ENCODE results near the gene TMEM242.
"Not testable (repeated sequence)": the region's sequence is repeated elsewhere in the genome, so short reads cannot be mapped to it uniquely, and the experiment has no call there.

The TMEM242 gene

DNA sequence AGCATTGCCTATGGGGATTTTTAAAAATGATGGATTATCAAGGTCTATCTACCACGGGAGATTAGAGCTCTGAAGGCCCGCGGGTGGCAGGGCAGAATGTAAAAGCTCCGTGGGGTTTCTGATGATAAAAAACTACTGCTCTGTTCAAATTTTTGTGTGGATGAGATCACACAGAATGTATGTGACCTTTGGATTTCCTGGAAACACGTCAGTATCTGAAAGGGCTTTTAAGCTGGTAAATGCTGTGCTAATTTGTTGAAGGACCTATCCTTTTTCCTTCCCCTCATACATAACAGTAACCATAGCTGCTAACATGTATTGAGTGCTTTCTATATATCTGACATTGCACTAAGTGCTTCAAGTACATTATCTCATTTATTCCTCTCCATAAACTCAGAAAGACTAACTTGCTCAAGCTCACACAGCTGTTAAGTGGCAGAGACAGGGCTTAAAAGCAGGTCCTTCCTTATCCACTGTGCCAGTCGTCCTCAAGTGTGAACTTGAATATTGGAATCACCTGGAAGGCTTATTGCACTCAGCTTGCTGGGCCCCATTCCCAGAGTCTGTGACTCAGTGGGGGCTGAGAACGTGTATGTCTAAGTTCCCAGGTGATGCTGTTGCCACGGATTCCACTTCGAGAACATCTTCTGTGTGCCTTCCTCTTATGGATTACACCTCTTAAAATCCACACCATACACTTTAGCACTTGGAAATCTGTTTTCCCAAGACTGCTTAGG is 1.9 kb upstream of the TMEM242 start:
- in situ Hi-C loops (cut with MboI; ENCODE audit: low sequenced_read_pairs): no loop called here

DNA sequence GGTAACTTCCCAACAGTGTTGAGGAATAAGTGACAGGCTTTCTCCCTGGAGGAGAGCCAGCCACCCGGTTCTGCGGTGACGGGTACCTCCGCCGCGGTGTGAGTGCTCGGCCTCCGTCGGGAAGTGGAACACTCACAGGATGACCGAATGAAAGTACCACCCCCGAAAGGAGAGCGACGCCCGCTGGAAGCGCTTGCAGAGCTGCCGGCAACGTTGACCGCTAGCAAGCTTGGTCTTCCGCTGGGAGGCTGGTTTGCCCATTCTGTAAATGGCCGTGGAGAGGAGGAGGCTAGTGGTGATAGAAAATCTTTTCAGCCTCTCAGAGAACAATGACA is 614 bp upstream of the TMEM242 start:
- in situ Hi-C loops (cut with MboI; ENCODE audit: low sequenced_read_pairs): no loop called here

DNA sequence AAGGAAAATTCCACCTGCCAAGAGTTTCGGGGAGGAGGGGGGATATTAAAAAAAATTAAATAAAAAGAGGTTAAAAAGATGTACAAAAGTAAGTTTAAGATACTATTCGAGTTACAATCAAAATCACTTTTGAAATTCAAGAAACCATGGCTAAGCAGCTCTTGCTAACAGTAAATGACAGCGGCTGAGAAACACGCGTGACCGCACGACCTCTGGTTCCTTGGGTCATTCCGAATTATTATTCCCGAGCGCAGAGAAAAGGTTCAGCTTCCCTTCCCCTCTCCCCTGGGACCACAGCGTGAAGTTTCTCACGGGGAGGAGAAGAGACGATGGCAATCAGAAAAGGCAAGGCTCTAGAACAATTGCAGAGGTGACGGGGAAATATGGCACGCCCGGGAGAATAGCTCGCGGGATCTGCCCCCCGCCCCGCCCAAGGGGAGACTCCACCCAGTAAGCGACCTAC is 496 bp downstream of the TMEM242 start:
- in situ Hi-C loops (cut with MboI; ENCODE audit: low sequenced_read_pairs): no loop called here

GRCh38 chr6:157316871-157317814 is 6.2 kb downstream of the TMEM242 start:
- in situ Hi-C loops (cut with MboI; ENCODE audit: low sequenced_read_pairs): no loop called here

- in situ Hi-C loops (cut with MboI; ENCODE audit: low sequenced_read_pairs): no loop called here
Measured at GRCh38 chr6:157314705-157315321, 8.5 kb downstream of the TMEM242 start.

GRCh38 chr6:157313531-157314467 is 9.5 kb downstream of the TMEM242 start:
- in situ Hi-C loops (cut with MboI; ENCODE audit: low sequenced_read_pairs): no loop called here

DNA sequence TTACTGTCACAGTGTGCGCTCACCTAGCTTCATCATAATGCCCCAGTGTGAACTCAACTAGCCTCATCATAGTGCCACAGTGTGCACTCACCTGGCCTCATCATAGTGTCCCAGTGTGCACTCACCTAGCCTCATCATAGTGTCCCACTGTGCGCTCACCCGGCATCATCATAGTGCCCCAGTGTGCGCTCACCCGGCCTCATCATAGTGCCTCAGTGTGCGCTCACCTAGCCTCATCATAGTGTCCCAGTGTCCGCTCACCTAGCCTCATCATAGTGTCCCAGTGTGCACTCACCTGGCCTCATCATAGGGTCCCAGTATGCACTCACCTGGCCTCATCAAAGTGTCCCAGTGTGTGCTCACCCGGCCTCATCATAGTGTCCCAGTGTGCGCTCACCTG is 10.6 kb downstream of the TMEM242 start:
- in situ Hi-C loops (cut with MboI; ENCODE audit: low sequenced_read_pairs): no loop called here

GRCh38 chr6:157310693-157311092 is 12.6 kb downstream of the TMEM242 start:
- in situ Hi-C loops (cut with MboI; ENCODE audit: low sequenced_read_pairs): not testable (repeated sequence)

- in situ Hi-C loops (cut with MboI; ENCODE audit: low sequenced_read_pairs): no loop called here
Measured at GRCh38 chr6:157307661-157308060, 15.7 kb downstream of the TMEM242 start.

DNA sequence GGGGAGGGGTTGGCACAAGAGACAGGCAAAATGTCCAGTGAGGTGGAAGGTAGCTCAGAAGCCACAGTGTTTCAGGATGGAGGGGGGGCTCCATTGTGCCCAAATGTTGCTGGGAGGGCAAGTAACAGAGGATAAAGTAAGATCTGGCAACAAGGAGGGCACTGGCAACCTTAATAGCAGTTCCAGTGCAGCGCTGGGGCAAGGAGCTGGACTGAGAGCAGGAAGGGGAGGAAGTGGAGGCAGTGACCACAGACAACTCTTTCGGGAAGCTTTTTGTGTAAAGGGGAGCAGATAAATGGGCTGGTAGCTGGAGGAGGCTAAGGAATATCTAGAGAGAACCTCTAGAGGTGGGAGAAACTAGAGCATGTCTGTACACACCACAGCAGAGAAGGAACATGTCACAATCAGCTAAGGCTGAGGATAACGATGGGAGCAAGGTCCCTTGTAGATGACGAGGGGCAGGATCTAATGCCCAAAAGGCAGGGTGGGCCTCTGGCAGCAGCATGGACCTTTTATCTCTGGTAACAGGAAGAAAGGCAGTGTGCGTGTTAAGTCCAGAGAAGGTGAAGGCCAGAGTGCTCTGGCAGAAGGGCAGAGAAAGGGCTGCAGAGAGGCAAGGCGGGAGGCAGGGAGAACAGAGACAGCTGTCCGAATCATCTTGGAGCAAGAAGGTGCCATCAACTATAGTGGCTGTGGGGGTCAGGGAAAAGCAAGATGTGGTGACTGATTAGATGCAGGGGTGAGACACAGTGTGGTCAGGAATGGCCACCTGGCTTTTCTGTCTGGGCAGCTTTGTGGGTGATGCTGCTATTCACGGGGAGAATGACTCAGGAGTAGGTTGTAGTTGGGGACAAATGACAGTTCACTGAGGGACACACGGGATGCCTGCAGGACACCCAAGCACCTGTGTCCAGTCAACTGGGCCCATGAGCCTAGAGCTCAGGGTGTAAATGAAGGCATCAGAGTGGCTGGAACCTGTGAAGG is 17.4 kb downstream of the TMEM242 start:
- in situ Hi-C loops (cut with MboI; ENCODE audit: low sequenced_read_pairs): no loop called here

DNA sequence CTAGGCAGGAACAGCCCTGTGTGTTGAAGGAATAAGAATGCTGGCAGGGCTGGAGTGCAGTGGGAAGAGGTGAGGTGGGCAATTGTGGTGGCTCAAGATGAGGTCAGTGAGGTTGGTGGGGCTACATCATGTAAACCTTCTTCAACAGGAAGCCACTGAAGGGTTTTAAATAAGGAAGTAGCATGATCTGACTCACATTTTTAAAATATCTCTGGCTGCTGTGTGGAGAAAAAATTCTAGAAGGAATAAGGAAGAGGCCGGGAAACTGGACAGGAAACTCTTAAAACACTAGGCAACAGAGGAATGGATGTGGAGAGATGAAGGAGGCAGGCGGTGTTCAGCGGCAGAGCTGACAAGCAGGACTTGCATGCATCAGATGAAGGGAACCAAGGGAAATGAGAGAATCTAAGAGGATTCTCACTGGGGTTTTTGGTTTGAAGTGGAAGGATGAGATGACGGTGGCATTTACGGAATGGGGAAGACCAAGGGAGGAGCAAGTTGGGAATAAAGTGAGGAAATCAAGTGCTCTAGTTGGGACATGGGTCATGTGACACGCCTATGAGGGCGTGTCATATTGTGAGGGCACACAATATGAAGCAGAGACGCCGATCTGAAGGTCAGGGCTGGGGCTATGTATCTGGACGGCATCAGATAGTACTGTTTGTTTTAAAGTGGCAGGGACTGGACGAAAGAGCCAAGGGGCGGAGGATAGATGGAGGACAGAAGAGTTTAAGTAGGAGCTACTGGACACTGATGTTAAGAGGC is 18.2 kb downstream of the TMEM242 start:
- in situ Hi-C loops (cut with MboI; ENCODE audit: low sequenced_read_pairs): no loop called here

DNA sequence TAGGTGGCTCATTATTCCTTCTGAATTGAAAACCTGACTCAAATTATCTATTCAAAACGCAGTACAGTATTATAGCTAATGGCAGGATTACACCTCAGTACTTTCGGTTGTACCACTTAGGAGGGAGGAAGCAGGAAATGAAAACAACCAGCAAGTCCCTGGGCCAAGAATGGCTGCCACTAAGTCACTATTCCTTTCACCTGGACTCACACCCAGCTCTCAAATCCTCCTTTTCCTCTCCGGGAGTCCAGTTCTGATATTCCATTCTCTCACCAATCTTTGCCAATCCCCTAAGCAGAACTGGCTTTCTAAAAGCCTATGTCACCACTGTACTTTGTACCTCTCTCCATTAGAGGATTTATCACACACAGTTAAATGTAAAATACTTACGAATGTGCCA is 20.6 kb downstream of the TMEM242 start:
- in situ Hi-C loops (cut with MboI; ENCODE audit: low sequenced_read_pairs): no loop called here

- in situ Hi-C loops (cut with MboI; ENCODE audit: low sequenced_read_pairs): no loop called here
Measured at GRCh38 chr6:157300436-157300835, 22.9 kb downstream of the TMEM242 start.

GRCh38 chr6:157300006-157300405 is 23.3 kb downstream of the TMEM242 start:
- in situ Hi-C loops (cut with MboI; ENCODE audit: low sequenced_read_pairs): no loop called here

DNA sequence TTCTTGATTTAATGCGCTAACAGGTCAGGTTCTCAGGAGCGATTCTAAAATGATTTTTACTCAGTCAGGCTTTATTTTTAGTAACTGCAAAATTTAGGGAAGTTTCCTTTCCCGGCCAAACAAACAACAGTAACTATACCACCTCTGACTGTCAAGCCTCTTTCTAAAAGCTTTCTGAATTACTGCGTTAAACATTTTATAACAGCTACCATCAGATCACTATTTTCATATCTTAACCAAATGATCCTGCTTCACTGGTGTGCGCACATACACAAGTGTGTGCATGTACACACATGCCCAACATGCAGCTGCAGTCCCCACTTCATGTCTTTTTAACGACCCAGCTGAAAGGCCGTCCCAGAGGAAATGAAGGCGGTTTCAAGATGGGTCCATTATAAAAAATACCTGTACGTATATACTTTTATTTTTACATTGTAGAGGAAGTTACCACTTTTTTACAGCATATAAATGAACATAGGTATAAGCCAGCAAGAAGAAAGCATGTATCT is 25.0 kb downstream of the TMEM242 start:
- in situ Hi-C loops (cut with MboI; ENCODE audit: low sequenced_read_pairs): no loop called here

- in situ Hi-C loops (cut with MboI; ENCODE audit: low sequenced_read_pairs): no loop called here
Measured at GRCh38 chr6:157294654-157295053, 28.7 kb downstream of the TMEM242 start.

DNA sequence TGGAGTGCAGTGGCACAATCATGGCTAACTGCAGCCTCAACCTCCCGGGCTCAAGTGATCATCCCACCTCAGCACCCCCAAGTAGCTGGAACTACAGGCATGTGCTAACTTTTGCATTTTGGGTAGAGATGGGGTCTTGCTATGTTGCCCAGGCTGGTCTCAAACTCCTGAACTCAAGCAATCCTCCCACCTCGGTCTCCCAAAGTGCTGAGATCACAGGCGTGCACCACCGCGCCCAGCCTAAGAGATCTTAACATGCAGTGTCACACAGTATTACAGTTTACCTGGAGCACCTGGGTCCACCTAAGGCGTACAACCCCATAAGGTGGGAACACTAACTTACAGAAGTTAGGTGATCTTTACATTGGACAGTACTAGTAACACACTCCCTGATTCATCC is 29.5 kb downstream of the TMEM242 start:
- in situ Hi-C loops (cut with MboI; ENCODE audit: low sequenced_read_pairs): no loop called here

DNA sequence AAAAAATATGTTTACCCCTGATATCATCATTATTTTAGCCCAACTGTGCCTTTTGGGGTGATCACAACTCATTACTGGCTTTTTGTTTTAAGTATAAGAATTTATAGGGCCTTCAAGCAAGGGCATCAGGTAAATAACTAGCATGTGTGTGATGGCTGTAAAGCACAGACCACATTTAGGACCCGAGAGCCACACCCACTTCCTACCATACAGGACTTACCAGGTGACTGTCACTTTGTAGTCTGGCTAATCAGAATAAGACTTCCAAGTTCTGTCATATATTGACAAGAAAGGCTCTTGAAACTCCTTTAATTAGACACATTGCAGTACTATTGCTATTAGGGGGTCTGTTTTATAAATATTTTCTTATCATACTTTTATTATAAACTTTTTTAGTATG is 31.1 kb downstream of the TMEM242 start:
- in situ Hi-C loops (cut with MboI; ENCODE audit: low sequenced_read_pairs): no loop called here
